SH-SY5Y (cell line): Measurements from ENCODE around the gene STARD9.

Source experiments
- GATA2 ChIP-seq: IDR thresholded peaks from 2 replicates; pipeline ENCODE4 v1.6.1; 2011; ENCODE audit warnings: mild to moderate bottlenecking, low read depth, low read length
- GATA3 ChIP-seq: IDR thresholded peaks from 2 replicates; pipeline ENCODE4 v1.6.1; 2011; ENCODE audit warnings: low read depth, mild to moderate bottlenecking, low read length, moderate library complexity

Gene STARD9

DNA sequence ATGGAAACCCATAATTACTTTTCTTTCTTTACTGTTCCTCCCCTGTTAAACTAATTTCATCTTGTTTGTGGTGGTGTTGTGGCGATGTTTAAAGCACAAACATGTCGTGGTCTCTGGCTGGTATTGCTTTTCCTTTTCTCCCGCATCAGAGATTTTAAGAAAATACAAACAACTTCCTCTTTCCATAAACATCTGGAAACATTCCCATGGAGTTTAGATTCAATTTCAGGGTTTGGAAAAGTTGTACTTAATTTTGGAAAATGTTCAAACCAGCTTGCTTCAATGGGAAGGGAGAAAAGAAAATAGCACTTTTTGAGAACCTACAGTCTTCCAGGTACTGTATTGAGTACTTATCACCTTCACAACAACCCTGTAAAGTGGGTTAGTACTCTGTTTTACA is 30.4 kb downstream of the STARD9 start:
- TF ChIP-seq GATA3 = no peak
- no peak for TF ChIP-seq GATA2

DNA sequence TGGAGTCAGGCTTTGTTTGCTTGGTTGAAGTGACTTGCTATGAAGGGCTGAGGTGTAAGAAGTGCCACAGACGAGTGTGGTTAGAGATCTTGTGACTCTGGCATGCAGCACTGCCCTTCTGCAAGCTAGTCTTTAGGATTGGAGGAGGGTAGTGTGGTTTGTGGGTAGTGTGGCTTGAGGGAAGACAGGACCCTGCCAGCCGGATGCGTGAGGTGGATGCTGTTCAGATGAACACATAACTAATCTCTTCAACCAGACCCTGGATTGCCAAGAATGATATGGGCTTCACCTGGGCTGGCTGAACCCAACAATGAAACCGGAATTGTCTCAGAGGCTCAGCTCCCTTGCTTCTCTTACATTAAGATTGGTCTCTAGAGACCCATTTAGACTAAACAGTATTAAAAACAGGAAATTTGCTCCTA is 32.7 kb downstream of the STARD9 start:
- TF ChIP-seq GATA3 (no peak), GATA2 (no peak)

DNA sequence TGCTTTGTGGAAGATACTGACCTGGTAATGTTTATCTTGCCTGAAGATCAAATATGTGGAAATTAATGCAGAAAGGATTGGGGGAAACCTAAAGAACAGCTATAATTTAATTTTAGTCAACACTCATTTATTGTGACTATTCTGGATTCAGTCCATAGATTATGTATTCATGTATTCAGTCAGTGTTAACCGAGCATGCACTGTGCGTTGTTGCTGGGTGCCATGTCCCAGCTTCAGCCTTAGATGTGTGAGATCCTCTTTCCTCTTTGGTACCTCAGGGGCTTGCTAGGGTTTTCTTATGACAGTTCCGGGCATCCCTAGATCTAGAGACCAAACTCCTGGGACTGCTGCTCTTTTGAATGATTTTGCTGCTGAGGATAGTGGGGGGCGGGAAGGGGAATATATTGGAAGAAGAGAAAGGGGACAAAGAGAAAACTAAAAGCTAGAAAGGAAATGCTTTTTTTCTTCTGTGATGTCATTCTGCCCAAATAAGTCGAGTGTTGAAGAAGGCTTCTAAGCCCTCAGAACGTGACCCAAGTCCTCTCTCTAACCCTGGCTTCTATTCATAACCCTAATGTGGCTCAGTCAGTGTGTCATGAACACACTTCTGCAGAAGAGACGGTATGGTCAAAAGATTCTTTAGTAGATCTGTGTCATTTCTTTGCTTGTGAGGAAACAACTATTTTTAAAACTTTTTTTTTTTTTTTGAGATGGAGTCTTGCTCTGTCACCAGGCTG is 33.5 kb downstream of the STARD9 start:
- TF ChIP-seq GATA3 (no peak), GATA2 (no peak)

DNA sequence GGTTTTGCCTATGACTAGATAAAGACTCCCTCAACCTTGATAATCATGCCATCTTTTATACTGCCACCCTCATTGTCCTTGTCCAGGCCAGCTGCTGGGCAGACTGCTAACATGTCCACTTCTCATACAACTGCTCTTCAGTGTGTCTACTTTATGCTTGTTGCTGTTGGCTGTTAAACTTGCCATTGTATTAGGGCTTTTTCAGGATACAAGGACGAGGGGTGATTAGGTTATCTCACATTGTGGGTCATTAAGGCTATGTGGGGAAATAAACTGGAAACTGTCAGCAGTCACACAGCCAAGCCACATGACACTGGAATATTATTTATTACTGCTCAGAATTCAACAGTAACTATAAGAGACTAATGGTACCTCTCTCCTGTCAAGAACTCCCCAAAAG is 36.1 kb downstream of the STARD9 start:
- TF ChIP-seq GATA2 (no peak), GATA3 (no peak)

DNA sequence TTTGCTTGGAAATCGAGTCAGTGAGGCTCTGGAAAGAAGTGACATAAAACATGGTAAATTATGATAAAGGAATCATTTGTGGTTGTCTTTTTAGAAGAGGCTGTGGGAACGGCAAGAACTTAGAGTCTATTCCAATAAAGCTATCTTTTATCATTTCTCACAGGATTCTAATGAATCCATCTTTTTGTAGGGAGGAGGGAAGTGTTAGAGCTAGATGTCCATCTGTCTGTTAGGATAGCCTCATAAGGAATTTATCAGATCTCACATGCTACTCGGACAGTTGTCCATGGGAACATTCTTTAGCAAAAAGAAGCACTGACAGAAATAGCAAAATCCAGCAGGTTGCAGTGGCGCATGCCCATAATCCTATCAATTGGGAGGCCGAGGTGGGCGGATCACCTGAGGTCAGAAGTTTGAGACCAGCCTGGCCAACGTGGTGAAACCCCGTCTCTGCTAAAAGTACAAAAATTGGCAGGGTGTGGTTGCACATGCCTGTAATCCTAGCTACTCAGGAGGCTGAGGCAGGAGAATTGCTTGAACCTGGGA is 37.0 kb downstream of the STARD9 start:
- TF ChIP-seq GATA2 (no peak), GATA3 (no peak)

GRCh38 chr15:42616107-42616506 is 40.7 kb downstream of the STARD9 start:
- no peak for TF ChIP-seq GATA2
- TF ChIP-seq GATA3 = no peak

DNA sequence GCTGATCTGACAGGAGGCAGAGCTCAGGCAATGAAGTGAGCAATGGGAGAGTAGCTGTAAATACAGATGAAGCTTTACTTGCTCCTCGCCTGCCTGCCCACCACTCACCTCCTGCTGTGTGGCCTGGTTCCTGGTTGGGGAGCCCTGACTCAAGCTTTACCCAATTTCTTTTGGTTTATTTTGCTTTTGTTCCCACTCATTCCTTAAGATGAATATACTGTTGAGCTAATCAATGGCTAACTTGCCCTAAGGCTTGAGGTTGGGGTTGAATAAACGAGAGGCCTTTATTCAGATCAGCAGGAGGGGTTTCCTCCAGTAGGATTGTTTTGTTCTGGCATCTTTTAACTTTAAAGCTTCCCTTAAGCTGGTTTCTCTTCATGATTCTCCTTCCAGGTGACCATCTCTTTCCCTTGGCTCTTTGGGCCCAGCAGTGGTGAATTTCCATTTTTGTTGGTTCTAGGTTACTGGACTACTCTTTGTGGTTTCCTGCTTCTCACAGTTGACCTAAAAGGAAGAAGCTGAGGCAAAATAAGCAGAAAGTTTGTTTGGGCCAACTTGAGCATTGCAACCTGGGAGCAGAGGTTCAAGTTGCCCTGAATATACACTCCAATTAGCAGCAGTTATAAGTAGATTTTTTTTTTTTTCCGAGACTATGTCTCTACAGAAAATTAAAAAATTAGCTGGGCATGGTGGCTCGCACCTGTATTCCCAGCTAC is 44.4 kb downstream of the STARD9 start:
- TF ChIP-seq GATA3 = no peak
- TF ChIP-seq GATA2 = no peak

DNA sequence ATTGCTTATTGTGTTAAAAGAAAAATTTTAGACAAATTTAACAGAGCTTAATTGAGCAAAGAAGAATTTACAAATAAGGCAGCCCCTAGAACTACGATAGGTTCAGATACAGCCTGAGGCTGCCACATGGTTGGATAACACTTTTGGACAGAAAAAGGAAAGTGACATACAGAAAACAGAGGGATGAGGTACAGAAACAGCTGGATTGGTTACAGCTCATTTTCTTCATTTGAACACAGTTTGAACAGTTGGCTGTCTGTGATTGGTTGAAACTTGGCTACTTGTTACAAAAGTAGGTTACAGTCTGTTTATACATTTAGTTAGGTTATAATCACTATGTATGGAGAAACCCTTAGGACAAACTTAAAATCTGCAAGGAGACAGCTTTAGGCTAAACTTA is 46.0 kb downstream of the STARD9 start:
- no peak for TF ChIP-seq GATA2
- no peak for TF ChIP-seq GATA3

DNA sequence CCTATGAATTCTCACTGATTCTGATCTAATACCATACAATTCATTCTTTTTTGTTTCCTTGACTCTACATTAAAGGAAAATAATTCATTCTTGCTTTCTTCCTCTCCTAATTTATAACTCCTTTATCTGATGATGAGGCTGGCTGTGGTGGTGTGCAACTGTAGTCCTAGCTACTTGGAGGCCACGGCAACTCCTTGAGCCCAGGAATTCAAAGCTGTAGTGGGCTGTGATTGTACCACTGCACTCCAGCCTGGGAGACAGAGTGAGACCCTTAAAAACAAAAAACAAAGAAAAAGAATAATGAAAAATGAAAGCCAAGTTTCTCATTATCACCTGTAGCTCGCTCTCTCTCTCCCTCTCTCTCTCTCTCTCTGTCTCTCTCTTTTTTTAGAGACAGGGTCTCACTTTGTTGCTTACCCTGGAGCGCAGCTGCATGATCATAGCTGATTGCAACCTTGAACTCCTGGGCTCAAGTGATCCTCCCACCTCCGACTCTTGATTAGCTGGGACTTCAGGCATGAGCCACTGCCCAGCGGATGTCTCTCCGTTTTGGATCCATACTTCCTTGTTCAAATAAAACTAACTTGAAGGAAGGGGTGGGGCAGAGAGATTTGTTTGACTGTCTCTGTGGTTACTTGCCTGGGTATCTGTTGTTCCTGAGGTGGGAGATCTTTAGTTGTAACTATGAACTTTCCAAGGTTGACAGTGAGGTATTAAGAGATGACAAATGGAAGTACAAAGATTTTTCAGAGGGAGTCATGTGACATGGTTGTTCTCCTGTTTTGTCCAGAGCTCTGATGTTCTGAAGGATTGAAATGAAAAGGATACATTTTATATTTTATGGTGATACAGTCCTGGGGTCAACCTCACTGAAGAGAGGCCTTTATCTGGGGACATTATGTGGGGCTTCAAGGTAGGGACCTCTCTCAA is 46.9 kb downstream of the STARD9 start:
- TF ChIP-seq GATA2 (no peak), GATA3 (no peak)

DNA sequence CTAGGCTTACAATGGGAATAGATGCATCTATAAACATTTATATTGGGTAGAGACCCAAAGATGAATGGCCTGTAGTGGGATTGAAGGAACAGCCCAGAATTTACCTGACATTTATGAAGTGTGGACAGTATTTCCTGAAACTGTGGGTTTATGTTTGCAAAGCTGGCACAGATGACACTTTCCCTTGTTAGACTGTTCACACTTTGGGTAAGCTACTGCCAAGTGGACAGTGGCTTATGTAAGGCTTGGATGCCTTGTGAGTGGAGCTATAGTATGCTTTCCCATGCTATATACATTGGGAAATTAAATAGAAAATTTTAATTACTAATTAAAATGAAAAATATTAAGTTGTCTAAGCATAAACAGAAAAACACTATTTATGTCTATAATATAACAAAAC is 48.5 kb downstream of the STARD9 start:
- no peak for TF ChIP-seq GATA3
- no peak for TF ChIP-seq GATA2

GRCh38 chr15:42627485-42627884 is 52.1 kb downstream of the STARD9 start:
- TF ChIP-seq GATA2 (no peak), GATA3 (no peak)

- TF ChIP-seq GATA3 = no peak
- no peak for TF ChIP-seq GATA2
These were observed 53.4 kb downstream of the STARD9 start for GRCh38 chr15:42628761-42629160.

- TF ChIP-seq GATA3 = no peak
- TF ChIP-seq GATA2 = no peak
These were observed 56.8 kb downstream of the STARD9 start for GRCh38 chr15:42632105-42632675.

DNA sequence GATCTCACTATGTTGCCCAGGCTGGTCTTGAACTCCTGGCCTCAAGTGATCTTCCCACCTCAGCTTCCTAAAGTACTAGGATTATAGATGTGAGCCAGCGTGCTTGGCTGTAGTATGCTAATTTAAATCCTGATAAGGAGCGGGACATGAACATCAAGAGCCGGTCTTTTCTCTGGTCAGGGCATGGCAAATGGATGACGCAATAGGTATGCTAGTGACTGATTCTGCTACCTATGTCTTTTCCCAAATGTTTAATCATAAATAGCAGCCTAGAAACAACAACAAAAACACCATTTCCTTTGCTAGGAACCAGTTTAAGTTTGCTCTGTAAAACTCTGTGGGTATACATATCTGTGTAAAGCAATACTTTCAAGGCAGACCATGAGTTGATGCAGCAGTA is 64.7 kb downstream of the STARD9 start:
- TF ChIP-seq GATA3 (no peak), GATA2 (no peak)
